Measurements from ENCODE around the gene CARD11. TPM values are rescaled to one million over a fixed set of nuclear protein-coding genes. Genes with fewer than 3 reads are reported as not detected.

Gene CARD11
- total RNA-seq, 1 donor = under 0.01 TPM

DNA sequence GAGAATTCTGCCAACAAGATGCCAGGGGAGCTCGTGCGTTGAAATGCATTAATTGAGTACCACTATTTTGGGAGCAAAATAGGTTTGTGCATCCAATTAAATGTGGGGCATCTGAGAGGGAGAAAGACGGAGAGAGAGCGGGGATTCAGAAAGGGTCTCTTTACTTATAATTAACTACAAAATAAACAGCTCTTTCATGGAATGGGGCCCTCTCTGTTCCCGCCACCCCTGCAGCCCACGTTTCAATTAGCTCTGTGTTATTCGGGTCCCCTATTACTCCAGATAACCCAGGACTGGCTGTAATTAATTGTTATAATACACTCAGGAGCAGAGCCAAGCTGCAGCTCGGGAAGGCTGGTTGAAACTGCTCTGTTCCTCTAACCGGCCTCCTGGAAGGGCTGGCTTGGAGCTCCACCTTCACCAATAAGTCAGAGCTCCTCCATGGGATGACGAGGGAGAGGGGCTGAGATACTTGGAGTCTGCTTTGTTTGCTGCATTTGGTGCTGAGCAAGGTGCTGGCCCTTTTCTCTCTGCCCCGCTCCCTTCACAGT is 67.8 kb downstream of the CARD11 start:
- no peak for DNase-seq (ENCODE audit: low read depth)
- no peak for TF ChIP-seq CTCF (IDR thresholded peaks at IDR 0.05; ENCODE audit: insufficient read depth, low read length)
- no peak overlapping the region for H3K4me3 ChIP-seq (ENCODE audit: low read depth, low read length)

DNA sequence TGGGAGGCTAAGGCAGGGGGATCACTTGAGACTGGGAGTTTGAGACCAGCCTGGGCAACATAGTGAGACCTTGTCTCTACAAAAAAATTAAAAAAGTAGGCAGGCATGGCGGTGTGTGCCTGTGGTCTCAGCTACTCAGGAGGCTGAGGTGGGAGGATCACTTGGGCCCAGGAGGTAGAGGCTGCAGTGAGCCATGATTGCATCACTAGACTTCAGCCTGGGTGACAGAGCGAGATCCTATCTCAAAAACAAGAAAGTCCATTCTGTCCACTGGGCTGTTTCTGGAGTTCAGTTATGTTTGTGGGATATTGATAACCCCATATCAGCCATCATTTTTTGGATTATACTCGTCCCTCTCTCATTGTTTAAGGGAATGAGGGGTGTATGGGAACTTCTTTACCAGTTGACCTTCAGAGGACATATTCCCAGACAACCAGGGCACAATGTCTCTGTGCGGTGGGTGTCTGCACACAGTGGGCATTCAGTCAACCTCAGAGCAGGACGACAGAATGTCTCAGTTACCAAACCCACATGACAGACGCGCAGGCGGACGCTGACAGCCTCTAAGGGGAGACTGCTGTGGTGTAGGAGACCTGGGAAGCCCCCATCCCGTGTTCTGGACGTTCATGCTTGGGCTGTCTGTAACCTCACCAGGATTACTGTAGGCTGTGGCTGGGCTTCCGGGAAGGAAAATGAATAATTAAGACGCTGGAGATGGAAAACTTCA is 69.4 kb downstream of the CARD11 start:
- no peak overlapping the region for H3K4me3 ChIP-seq (ENCODE audit: low read depth, low read length)
- DNase-seq (ENCODE audit: low read depth) = no peak
- TF ChIP-seq CTCF (IDR thresholded peaks at IDR 0.05; ENCODE audit: insufficient read depth, low read length) = no peak

DNA sequence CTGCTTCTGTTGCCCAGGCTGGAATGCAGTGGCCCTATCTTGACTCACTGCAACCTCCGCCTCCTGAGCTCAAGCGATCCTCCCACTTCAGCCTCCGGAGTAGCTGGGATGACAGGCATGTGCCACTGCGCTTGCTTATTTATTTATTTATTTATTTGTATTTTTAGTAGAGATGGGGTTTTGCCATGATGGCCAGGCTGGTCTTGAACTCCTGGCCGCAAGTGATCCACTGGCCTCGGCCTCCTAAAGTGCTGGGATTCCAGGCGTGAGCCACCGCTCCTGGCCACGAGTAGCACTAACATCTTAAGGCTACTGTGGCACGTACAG is 70.9 kb downstream of the CARD11 start:
- TF ChIP-seq CTCF (IDR thresholded peaks at IDR 0.05; ENCODE audit: insufficient read depth, low read length) = no peak
- DNase-seq (ENCODE audit: low read depth) = no peak
- H3K4me3 ChIP-seq (ENCODE audit: low read depth, low read length) = no peak overlapping the region

- TF ChIP-seq CTCF (IDR thresholded peaks at IDR 0.05; ENCODE audit: insufficient read depth, low read length) = no peak
- H3K4me3 ChIP-seq (ENCODE audit: low read depth, low read length) = no peak overlapping the region
- no peak for DNase-seq (ENCODE audit: low read depth)
Observed at GRCh38 chr7:2971914-2972834, 71.5 kb downstream of the CARD11 start.

DNA sequence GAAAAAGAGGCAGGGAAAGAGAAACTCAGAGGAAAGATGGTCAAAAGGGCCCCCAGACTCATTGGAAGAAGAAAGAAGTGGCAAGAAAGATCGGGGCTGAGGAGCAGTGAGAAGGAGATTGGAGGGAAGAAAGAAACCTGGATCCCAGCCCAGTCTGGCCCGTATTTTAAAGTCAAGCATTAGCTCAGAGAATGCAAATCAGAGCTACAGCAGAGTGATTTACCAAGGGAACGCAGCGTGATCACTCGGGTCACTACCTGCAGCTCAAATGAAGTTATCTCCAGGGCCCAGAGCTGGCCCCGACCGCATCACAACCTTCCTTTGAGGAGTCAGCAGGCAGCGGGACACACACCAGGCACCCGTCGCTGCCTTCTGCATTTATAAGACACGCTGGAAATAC is 72.8 kb downstream of the CARD11 start:
- no peak for DNase-seq (ENCODE audit: low read depth)
- no peak for TF ChIP-seq CTCF (IDR thresholded peaks at IDR 0.05; ENCODE audit: insufficient read depth, low read length)
- H3K4me3 ChIP-seq (ENCODE audit: low read depth, low read length) = no peak overlapping the region

DNA sequence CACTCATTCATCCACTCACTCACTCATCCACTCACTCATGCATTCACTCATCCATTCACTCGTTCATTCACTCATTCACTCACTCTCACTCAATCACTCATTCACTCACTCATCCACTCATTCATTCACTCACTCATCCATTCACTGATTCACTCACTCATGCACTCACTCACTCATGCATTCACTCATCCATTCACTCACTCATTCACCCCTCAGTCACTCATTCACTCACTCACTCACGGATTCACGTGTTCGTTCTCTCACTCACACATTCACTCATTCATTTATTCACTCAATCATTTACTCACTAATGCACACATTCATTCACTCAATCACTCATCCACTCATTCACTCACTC is 73.4 kb downstream of the CARD11 start:
- no peak overlapping the region for H3K4me3 ChIP-seq (ENCODE audit: low read depth, low read length)
- no peak for DNase-seq (ENCODE audit: low read depth)
- no peak for TF ChIP-seq CTCF (IDR thresholded peaks at IDR 0.05; ENCODE audit: insufficient read depth, low read length)
